Astrocyte of the cerebellum (primary cell): ENCODE measurements around the gene HSD17B4.

Source experiments
- DNase-seq: peaks from one replicate; pipeline ENCODE4 v3.0.0-alpha.2; 2011; ENCODE audit warnings: low read depth
- H3K4me3 ChIP-seq: 2 replicates; pipeline ENCODE4 v1.5.1; 2011; ENCODE audit warnings: mild to moderate bottlenecking, low read depth, low read length, moderate library complexity
- in situ Hi-C: cut with HindIII; loops from 2 replicates; pipeline ENCODE4 v1.10.0; 2017; ENCODE audit warnings: low sequenced_read_pairs
- TF ChIP-seq, protein P1 (sequence below): IDR thresholded peaks from 2 replicates; pipeline ENCODE4 v1.5.1; 2012; ENCODE audit warnings: low read length, low read depth, moderate library complexity, mild to moderate bottlenecking; ENCODE audit errors: missing control alignments

Gene HSD17B4, protein sequence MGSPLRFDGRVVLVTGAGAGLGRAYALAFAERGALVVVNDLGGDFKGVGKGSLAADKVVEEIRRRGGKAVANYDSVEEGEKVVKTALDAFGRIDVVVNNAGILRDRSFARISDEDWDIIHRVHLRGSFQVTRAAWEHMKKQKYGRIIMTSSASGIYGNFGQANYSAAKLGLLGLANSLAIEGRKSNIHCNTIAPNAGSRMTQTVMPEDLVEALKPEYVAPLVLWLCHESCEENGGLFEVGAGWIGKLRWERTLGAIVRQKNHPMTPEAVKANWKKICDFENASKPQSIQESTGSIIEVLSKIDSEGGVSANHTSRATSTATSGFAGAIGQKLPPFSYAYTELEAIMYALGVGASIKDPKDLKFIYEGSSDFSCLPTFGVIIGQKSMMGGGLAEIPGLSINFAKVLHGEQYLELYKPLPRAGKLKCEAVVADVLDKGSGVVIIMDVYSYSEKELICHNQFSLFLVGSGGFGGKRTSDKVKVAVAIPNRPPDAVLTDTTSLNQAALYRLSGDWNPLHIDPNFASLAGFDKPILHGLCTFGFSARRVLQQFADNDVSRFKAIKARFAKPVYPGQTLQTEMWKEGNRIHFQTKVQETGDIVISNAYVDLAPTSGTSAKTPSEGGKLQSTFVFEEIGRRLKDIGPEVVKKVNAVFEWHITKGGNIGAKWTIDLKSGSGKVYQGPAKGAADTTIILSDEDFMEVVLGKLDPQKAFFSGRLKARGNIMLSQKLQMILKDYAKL

GRCh38 chr5:119452373-119453039 is at the start of gene HSD17B4:
TSS of gene HSD17B4 (plus strand) at chr5:119452497. CDS start at chr5:119452576, 79 bp downstream.
- TF ChIP-seq, protein P1, sequence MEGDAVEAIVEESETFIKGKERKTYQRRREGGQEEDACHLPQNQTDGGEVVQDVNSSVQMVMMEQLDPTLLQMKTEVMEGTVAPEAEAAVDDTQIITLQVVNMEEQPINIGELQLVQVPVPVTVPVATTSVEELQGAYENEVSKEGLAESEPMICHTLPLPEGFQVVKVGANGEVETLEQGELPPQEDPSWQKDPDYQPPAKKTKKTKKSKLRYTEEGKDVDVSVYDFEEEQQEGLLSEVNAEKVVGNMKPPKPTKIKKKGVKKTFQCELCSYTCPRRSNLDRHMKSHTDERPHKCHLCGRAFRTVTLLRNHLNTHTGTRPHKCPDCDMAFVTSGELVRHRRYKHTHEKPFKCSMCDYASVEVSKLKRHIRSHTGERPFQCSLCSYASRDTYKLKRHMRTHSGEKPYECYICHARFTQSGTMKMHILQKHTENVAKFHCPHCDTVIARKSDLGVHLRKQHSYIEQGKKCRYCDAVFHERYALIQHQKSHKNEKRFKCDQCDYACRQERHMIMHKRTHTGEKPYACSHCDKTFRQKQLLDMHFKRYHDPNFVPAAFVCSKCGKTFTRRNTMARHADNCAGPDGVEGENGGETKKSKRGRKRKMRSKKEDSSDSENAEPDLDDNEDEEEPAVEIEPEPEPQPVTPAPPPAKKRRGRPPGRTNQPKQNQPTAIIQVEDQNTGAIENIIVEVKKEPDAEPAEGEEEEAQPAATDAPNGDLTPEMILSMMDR: no peak
- in situ Hi-C loops: no loop called here
- peak within 1 kb of the TSS; percentile 86 for H3K4me3 ChIP-seq
- peak; percentile 75 for DNase-seq

DNA sequence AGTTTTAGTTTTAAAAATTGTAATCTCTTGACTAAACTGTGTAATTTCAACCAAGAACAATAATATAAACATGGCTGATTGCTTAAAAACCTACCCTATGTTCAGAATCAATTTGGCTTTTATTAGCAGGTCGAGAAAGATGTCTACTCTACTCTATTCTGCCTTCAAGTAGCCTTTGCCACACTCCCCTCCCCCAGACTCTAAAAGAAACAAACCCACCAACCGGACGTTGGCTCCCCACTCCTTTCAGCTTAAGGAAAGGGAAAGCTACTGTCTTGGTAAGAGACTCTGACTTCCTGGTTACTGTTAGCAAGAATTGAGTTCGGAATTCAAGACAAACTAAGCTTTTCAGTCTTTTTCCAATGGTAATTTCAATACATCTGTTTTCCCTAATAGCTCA is 49.7 kb upstream of the HSD17B4 start:
- TF ChIP-seq, protein P1: no peak
- H3K4me3 ChIP-seq: no peak overlapping the region
- DNase-seq: no peak
- in situ Hi-C loops: no loop called here

DNA sequence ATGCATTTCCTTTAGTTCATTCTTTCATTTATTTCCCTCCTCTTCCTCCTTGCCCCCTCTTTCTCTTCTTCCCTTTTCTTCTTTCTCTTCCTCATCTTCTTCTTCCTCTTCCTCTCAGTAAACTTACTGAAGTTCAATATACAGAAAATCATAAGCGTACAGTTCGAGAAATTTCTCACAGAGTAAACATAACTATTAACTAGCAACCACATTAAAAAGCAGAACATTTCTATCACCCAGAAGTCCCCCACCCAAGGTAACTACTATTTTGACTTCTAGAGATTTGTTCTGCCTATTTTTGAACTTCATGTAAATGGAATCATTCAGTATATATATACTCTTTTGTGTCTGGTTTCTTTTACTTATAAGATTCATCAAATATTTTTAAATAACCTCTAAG is 48.3 kb upstream of the HSD17B4 start:
- TF ChIP-seq, protein P1: no peak
- no peak overlapping the region for H3K4me3 ChIP-seq
- in situ Hi-C loops: no loop called here
- no peak for DNase-seq

GRCh38 chr5:119405419-119405818 is 46.9 kb upstream of the HSD17B4 start:
- in situ Hi-C loops: no loop called here
- H3K4me3 ChIP-seq: no peak overlapping the region
- TF ChIP-seq, protein P1: no peak
- DNase-seq: no peak

GRCh38 chr5:119406551-119407110 is 45.7 kb upstream of the HSD17B4 start:
- TF ChIP-seq, protein P1: no peak

GRCh38 chr5:119409235-119409815 is 43.0 kb upstream of the HSD17B4 start:
- TF ChIP-seq, protein P1: no peak
- H3K4me3 ChIP-seq: no peak overlapping the region
- no peak for DNase-seq
- in situ Hi-C loops: no loop called here

More at GRCh38 chr5:119406551-119407110, 45.7 kb upstream of the HSD17B4 start:
- H3K4me3 ChIP-seq: no peak overlapping the region
- in situ Hi-C loops: no loop called here
- DNase-seq: no peak
